Activated T-cell treated with anti-CD3 and anti-CD28 coated beads for 4 hours (primary cell): ENCODE measurements around the gene HSD17B2.
"Not testable (repeated sequence)": the region's sequence is repeated elsewhere in the genome, so short reads cannot be mapped to it uniquely, and the experiment has no call there.

ENCODE experiments used
- DNase-seq: peaks from one replicate; pipeline ENCODE4 v3.0.0-alpha.2; 2020

HSD17B2 gene

DNA sequence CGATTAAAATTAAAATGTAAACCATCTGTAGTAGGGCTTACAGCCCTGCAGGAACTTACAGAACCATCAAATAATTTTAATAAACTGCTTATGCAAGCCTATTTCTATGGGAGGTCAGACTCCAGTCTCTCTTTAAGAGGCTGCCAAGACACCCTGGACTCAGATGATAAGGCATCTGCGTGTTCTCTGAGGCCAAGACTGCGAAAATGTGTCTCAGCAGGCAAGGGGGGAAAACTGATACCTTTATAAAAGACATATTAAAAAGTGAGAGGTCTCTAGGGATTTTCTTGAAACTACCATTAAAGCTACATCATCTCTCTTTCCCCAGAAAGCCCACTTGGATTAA, 102.7 kb downstream of the HSD17B2 start:
- DNase-seq, result no peak

DNA sequence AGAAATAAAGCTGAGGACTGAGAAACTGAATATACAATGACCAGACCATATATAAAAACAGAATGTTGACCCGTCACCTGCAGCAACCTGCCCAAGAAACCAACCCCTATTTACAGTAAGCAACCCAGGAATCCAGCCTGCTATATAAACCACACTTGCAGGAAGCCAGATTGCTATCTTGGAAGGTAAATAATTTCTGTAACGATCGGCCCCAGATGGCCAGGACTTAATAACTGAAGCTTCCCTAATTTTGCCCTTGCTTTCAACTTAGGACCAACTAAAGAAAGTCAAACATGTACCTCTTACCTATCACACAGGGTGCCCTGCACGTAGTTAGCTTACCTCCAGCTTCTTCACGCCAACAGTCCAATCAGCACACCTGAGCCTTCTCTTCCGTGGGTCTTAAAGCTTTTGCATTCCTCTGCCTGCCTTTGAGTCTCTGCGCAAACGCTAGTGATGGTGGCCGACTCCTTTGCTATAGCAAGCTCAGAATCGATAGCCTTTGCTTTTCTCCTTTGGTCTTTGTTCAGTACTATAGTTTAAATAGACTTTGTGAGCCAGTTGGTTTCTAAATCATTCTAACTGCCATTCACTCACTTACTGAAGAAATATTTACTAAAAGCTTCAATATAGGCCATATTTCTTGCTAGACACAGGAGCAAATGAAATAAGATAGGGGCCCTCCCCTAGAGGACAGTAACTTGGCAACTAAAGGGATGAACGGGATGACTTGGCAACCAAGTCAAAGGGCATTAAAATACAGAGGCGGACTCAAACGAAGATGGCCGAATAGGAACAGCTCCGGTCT, 103.6 kb downstream of the HSD17B2 start:
- no peak for DNase-seq

DNA sequence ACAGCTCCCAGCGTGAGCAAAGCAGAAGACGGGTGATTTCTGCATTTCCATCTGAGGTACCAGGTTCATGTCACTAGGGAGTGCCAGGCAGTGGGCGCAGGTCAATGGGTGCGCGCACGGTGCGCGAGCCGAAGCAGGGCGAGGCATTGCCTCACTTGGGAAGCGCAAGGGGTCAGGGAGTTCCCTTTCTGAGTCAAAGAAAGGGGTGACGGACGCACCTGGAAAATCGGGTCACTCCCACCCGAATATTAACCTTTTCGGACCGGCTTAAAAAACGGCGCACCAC, 104.2 kb downstream of the HSD17B2 start:
- DNase-seq, result not testable (repeated sequence)

DNA sequence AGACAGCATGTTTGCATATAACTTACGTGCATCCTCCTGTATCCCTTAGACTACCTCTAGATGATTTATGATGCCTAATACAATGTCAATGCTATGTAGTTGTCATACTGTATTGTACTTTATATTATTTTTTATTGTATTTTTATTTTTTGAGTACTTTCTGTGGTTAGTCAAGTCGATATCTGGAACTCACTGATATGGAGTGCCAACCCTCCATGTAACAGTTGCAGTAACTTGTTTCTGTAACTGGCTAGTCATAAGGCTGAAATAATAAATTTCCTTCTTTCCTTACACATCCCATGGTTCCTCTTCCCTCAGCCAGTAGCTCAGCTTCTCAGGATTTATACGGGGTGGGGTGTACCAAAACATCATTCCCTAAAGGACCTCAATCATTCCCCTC, 111.5 kb downstream of the HSD17B2 start:
- DNase-seq, result no peak

DNA sequence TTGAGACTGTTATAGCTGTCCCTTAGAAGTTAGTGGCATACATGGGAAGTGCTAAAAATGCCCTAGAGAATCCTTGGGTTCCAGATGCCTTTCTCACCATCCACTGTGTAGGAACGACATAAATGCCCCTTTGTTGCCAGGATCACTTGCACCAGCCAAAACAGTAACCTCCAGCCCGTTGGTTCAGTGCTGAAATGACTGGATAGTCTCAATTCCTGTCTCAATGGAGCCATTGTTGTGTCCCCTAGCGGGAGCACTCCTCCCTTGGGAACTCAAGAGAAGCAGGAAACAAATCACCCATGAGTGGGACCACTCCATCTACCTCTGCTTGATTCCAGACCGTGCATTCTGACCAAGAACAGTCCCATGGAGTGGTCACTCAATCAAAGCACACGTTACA, 111.9 kb downstream of the HSD17B2 start:
- no peak for DNase-seq

DNA sequence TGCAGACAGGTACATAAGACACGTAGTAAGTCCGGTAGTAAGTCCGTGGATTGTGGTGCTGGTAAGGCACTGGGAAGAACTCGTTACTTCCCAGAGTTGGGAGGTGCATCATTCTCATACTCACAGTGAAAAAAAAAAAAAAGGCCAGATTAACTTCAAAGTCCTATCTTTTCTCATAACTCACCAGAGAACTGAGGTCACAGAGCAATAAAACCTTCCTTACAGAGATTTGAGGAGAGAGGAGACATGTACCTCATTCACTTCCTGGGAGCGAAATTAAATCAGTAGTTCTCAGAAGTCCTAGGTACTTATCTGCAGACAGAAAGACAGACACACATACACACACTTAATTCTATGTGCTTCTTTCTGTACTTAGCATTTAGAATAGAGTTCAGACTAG, 112.5 kb downstream of the HSD17B2 start:
- no peak for DNase-seq
